WTC11 (cell line): ENCODE measurements around the gene DMTF1. TPM values are rescaled to one million over a fixed set of nuclear protein-coding genes. Genes with fewer than 3 reads are reported as not detected.

Experiments
- ATAC-seq: fragments of 200-7000 bp; cut with Tn5 transposase; 2 replicates; pipeline ENCODE4 v1.10.0; 2021; ENCODE audit warnings: mild to moderate bottlenecking, moderate library complexity
- CTCF ChIA-PET: fragments of 300-600 bp; sonication (Branson Sonifier 250); formaldehyde crosslinking; loops from one replicate; lab custom pipeline; 2021; ENCODE audit warnings: antibody characterized with exemption; lab: Charles Lee
- POLR2A ChIA-PET: fragments of 350-600 bp; sonication (Branson Sonifier 250); formaldehyde crosslinking; loops from one replicate; lab custom pipeline; 2021; ENCODE audit warnings: antibody characterized with exemption; lab: Charles Lee
- DNase-seq: peaks from one replicate; pipeline ENCODE4 v3.0.0; 2021; ENCODE audit warnings: low spot score
- H3K27ac Mint-ChIP-seq: 2 replicates; pipeline ENCODE4 v1.8.0; 2021; ENCODE audit warnings: mixed read lengths
- H3K27me3 Mint-ChIP-seq: 2 replicates; pipeline ENCODE4 v1.8.0; 2021; ENCODE audit warnings: low read depth, mild to moderate bottlenecking, moderate library complexity, mixed read lengths
- H3K36me3 Mint-ChIP-seq: 2 replicates; pipeline ENCODE4 v1.8.0; 2021; ENCODE audit warnings: mixed read lengths
- H3K4me1 Mint-ChIP-seq: 2 replicates; pipeline ENCODE4 v1.8.0; 2022; ENCODE audit warnings: mixed read lengths
- H3K4me3 Mint-ChIP-seq: 2 replicates; pipeline ENCODE4 v1.8.0; 2021; ENCODE audit warnings: mild to moderate bottlenecking, moderate library complexity, mixed read lengths
- H3K9me3 Mint-ChIP-seq: 2 replicates; pipeline ENCODE4 v1.8.0; 2021; ENCODE audit warnings: mixed read lengths
- AR ChIP-seq: fragments of 250-450 bp; sonication (Bioruptor Pico); IDR thresholded peaks from 2 replicates; pipeline ENCODE4 v1.9.0; 2021; ENCODE audit warnings: mild to moderate bottlenecking
- ATF3 ChIP-seq: sonication (generic); formaldehyde crosslinking; conservative IDR thresholded peaks from 2 replicates; pipeline ENCODE4 v1.8.1; 2022; ENCODE audit warnings: mild to moderate bottlenecking, missing genetic modification reagents
- ATF6 ChIP-seq: sonication (generic); formaldehyde crosslinking; IDR thresholded peaks from 2 replicates; pipeline ENCODE4 v1.8.1; 2023; ENCODE audit warnings: mild to moderate bottlenecking, missing genetic modification reagents
- CTCF ChIP-seq: fragments of 200-600 bp; IDR thresholded peaks from 2 replicates; pipeline ENCODE4 v1.8.0; 2022; ENCODE audit warnings: antibody characterized with exemption
- E2F5 ChIP-seq: sonication (generic); formaldehyde crosslinking; IDR thresholded peaks from 2 replicates; pipeline ENCODE4 v1.8.1; 2022; ENCODE audit warnings: mild to moderate bottlenecking, moderate library complexity, missing genetic modification reagents
- ESRRA ChIP-seq: sonication (generic); formaldehyde crosslinking; IDR thresholded peaks from 2 replicates; pipeline ENCODE4 v1.8.1; 2022; ENCODE audit warnings: mild to moderate bottlenecking, missing genetic modification reagents, borderline replicate concordance
- FOXP1 ChIP-seq: sonication (generic); formaldehyde crosslinking; IDR thresholded peaks from 2 replicates; pipeline ENCODE4 v1.8.0; 2022; ENCODE audit warnings: missing genetic modification reagents, mild to moderate bottlenecking, moderate library complexity, borderline replicate concordance
- GRHL2 ChIP-seq: fragments of 250-450 bp; sonication (Bioruptor Pico); IDR thresholded peaks from 2 replicates; pipeline ENCODE4 v1.8.0; 2022; ENCODE audit warnings: mild to moderate bottlenecking, moderate library complexity; ENCODE audit not compliant: insufficient replicate concordance, severe bottlenecking
- OVOL2 ChIP-seq: fragments of 250-450 bp; sonication (Bioruptor Pico); IDR thresholded peaks from 2 replicates; pipeline ENCODE4 v1.9.0; 2021; ENCODE audit warnings: mild to moderate bottlenecking, borderline replicate concordance
- PREB ChIP-seq: sonication (generic); formaldehyde crosslinking; IDR thresholded peaks from 2 replicates; pipeline ENCODE4 v1.8.1; 2022; ENCODE audit warnings: mild to moderate bottlenecking, missing genetic modification reagents, moderate library complexity, borderline replicate concordance
- TEAD1 ChIP-seq: sonication (generic); formaldehyde crosslinking; IDR thresholded peaks from 2 replicates; pipeline ENCODE4 v1.8.0; 2022; ENCODE audit warnings: mild to moderate bottlenecking, missing genetic modification reagents
- TEAD4 ChIP-seq: sonication (generic); formaldehyde crosslinking; IDR thresholded peaks from 2 replicates; pipeline ENCODE4 v1.8.0; 2022; ENCODE audit warnings: mild to moderate bottlenecking, missing genetic modification reagents
- USF2 ChIP-seq: sonication (generic); formaldehyde crosslinking; IDR thresholded peaks from 2 replicates; pipeline ENCODE4 v1.8.1; 2023; ENCODE audit warnings: mild to moderate bottlenecking, missing genetic modification reagents, moderate library complexity
- ZNF317 ChIP-seq: sonication (generic); formaldehyde crosslinking; IDR thresholded peaks from 2 replicates; pipeline ENCODE4 v1.8.1; 2023; ENCODE audit warnings: low read depth, mild to moderate bottlenecking, moderate library complexity, missing genetic modification reagents, borderline replicate concordance
- ZNF416 ChIP-seq: fragments of 250-450 bp; sonication (Bioruptor Pico); IDR thresholded peaks from 2 replicates; pipeline ENCODE4 v1.9.0; 2021; ENCODE audit warnings: mild to moderate bottlenecking, inconsistent platforms
- total RNA-seq: library from RNA; stranded (reverse); gene quantifications from 3 replicates; pipeline ENCODE4 v1.2.3, GENCODE V29; 2021

The DMTF1 gene
- total RNA-seq, 1 experiment from 2014 or later: 79.3 TPM

GRCh38 chr7:87192784-87193487 is 40.7 kb downstream of the DMTF1 start (continued):
- TF ChIP-seq TEAD1 (no peak), USF2 (CRISPR knock-in tag) (no peak), ESRRA (CRISPR knock-in tag) (no peak), ATF3 (CRISPR knock-in tag) (no peak), FOXP1 (CRISPR knock-in tag) (no peak), CTCF (no peak), ZNF416 (CRISPR knock-in tag) (no peak)

- ChIA-PET CTCF (no interaction called here), POLR2A (no interaction called here)
- ATAC-seq (no peak), DNase-seq (no peak)
- no peak overlapping the region for H3K27ac Mint-ChIP-seq
- no peaks in the 10 kb centered on the region for H3K9me3 Mint-ChIP-seq
- no peaks in the 10 kb centered on the region for H3K4me1 Mint-ChIP-seq
- H3K4me3 Mint-ChIP-seq: no peak overlapping the region
- TF ChIP-seq ZNF317 (CRISPR knock-in tag): no peak
- no peaks in the 10 kb centered on the region for H3K27me3 Mint-ChIP-seq
- peaks cover 71% of the 10 kb centered on the region for H3K36me3 Mint-ChIP-seq
Observed at GRCh38 chr7:87193912-87194311, 41.7 kb downstream of the DMTF1 start.

- peaks cover 17% of the 10 kb centered on the region for H3K9me3 Mint-ChIP-seq
- H3K27ac Mint-ChIP-seq: no peak overlapping the region
- CTCF ChIA-PET: no interaction called here
- H3K4me1 Mint-ChIP-seq: peaks cover 27% of the 10 kb centered on the region
- no peaks in the 10 kb centered on the region for H3K27me3 Mint-ChIP-seq
- ATAC-seq: no peak
- DNase-seq: no peak
- H3K36me3 Mint-ChIP-seq: peaks cover 67% of the 10 kb centered on the region
- H3K4me3 Mint-ChIP-seq: no peak overlapping the region
- POLR2A ChIA-PET: no interaction called here
- TF ChIP-seq PREB (CRISPR knock-in tag) (no peak), AR (CRISPR knock-in tag) (no peak), ATF6 (no peak), E2F5 (no peak), OVOL2 (no peak), GRHL2 (CRISPR knock-in tag) (no peak), TEAD4 (CRISPR knock-in tag) (no peak)
Observed at GRCh38 chr7:87199241-87199640, 47.0 kb downstream of the DMTF1 start.
